ENCODE measurements around the gene ELOVL5. TPM values are rescaled to one million over a fixed set of nuclear protein-coding genes. Genes with fewer than 3 reads are reported as not detected.
"Not testable (repeated sequence)": the region's sequence is repeated elsewhere in the genome, so short reads cannot be mapped to it uniquely, and the experiment has no call there.

Gene ELOVL5
- total RNA-seq, 6 experiments from 2014 or later, result 82.0 to 104 (median 89.1) TPM

GRCh38 chr6:53390010-53390409 is 41.3 kb upstream of the ELOVL5 start:
- peaks cover 8% of the 10 kb centered on the region for H3K9me3 Mint-ChIP-seq
- H3K36me3 Mint-ChIP-seq (ENCODE audit: low read depth), result no peaks in the 10 kb centered on the region
- no peak for DNase-seq
- TF ChIP-seq CTCF (IDR thresholded peaks at IDR 0.05), result no peak
- H3K27me3 Mint-ChIP-seq (ENCODE audit: insufficient read depth), result peaks cover 18% of the 10 kb centered on the region
- no peaks in the 10 kb centered on the region for H3K4me1 Mint-ChIP-seq (ENCODE audit: low read depth)
- H3K4me3 Mint-ChIP-seq, result no peak overlapping the region
- H3K27ac Mint-ChIP-seq, result no peak overlapping the region

- not testable (repeated sequence) for H3K4me3 Mint-ChIP-seq; H3K27ac Mint-ChIP-seq; H3K36me3 Mint-ChIP-seq (ENCODE audit: low read depth); H3K9me3 Mint-ChIP-seq; H3K4me1 Mint-ChIP-seq (ENCODE audit: low read depth); DNase-seq
- peaks cover 31% of the 10 kb centered on the region for H3K27me3 Mint-ChIP-seq (ENCODE audit: insufficient read depth)
Observed at GRCh38 chr6:53388615-53389014, 39.9 kb upstream of the ELOVL5 start.

GRCh38 chr6:53382421-53382820 is 33.7 kb upstream of the ELOVL5 start:
- no peak for TF ChIP-seq CTCF (IDR thresholded peaks at IDR 0.05)
- H3K4me3 Mint-ChIP-seq, result no peak overlapping the region
- DNase-seq, result no peak
- peaks cover 7% of the 10 kb centered on the region for H3K9me3 Mint-ChIP-seq
- H3K36me3 Mint-ChIP-seq (ENCODE audit: low read depth), result no peaks in the 10 kb centered on the region; the same call in 1 of the 2 replicates
- no peak overlapping the region for H3K27ac Mint-ChIP-seq
- H3K4me1 Mint-ChIP-seq (ENCODE audit: low read depth), result no peaks in the 10 kb centered on the region; the same call in 1 of the 2 replicates
- peaks cover 45% of the 10 kb centered on the region for H3K27me3 Mint-ChIP-seq (ENCODE audit: insufficient read depth)

- Mint-ChIP-seq H3K36me3 (ENCODE audit: low read depth) (no peaks in the 10 kb centered on the region), H3K9me3 (no peaks in the 10 kb centered on the region), H3K4me1 (ENCODE audit: low read depth) (no peaks in the 10 kb centered on the region; the same call in 1 of the 2 replicates), H3K27me3 (ENCODE audit: insufficient read depth) (peaks cover 21% of the 10 kb centered on the region), H3K4me3 (no peak overlapping the region), H3K27ac (no peak overlapping the region)
- no peak for DNase-seq
- no peak for TF ChIP-seq CTCF (IDR thresholded peaks at IDR 0.05)
Observed at GRCh38 chr6:53378208-53378607, 29.5 kb upstream of the ELOVL5 start.

GRCh38 chr6:53377793-53378192 is 29.0 kb upstream of the ELOVL5 start:
- no peaks in the 10 kb centered on the region for H3K9me3 Mint-ChIP-seq
- TF ChIP-seq CTCF (IDR thresholded peaks at IDR 0.05), result no peak
- H3K27ac Mint-ChIP-seq, result no peak overlapping the region
- H3K27me3 Mint-ChIP-seq (ENCODE audit: insufficient read depth), result peaks cover 19% of the 10 kb centered on the region
- H3K36me3 Mint-ChIP-seq (ENCODE audit: low read depth), result no peaks in the 10 kb centered on the region
- DNase-seq, result no peak
- no peaks in the 10 kb centered on the region; the same call in 1 of the 2 replicates for H3K4me1 Mint-ChIP-seq (ENCODE audit: low read depth)
- no peak overlapping the region for H3K4me3 Mint-ChIP-seq

GRCh38 chr6:53377289-53377688 is 28.5 kb upstream of the ELOVL5 start:
- DNase-seq, result no peak
- H3K27me3 Mint-ChIP-seq (ENCODE audit: insufficient read depth), result peaks cover 15% of the 10 kb centered on the region
- no peak for TF ChIP-seq CTCF (IDR thresholded peaks at IDR 0.05)
- no peak overlapping the region for H3K4me3 Mint-ChIP-seq
- no peaks in the 10 kb centered on the region for H3K9me3 Mint-ChIP-seq
- H3K27ac Mint-ChIP-seq, result no peak overlapping the region
- no peaks in the 10 kb centered on the region for H3K36me3 Mint-ChIP-seq (ENCODE audit: low read depth)
- no peaks in the 10 kb centered on the region; the same call in 1 of the 2 replicates for H3K4me1 Mint-ChIP-seq (ENCODE audit: low read depth)

All from HFFc6 (cell line).